ENCODE data around the gene SLC40A1.

The SLC40A1 gene

DNA sequence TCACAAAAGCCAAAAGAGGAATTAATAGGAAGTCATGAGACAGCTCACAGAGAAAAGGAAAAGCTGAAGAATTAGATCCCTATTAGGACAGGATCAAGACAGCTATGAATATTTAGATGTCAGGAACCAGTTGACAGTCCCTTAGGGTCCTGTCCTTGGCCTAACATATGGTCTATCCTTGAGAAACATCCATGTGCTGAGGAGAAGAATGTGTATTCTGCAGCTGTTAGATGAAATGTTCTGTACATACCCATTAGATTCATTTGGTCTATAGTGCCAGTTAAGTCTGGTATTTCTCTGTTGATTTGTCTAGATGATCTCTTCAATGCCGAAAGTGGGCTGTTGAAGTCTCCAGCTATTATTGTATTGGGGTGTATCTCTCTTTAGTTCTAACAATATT lies 37.6 kb upstream of the SLC40A1 start:
- Histone ChIP-seq H3K36me3 (ENCODE audit: insufficient read depth, low read length) (no peaks in the 10 kb centered on the region), H3K9ac (ENCODE audit: low read depth, low read length, poor library complexity, severe bottlenecking) (no peak overlapping the region), H3K79me2 (ENCODE audit: insufficient read depth, low read length) (no peaks in the 10 kb centered on the region), H3K4me3 (ENCODE audit: low read length, poor library complexity, severe bottlenecking) (no peak overlapping the region), H3F3A (ENCODE audit: low read depth) (no peaks in the 10 kb centered on the region), H3K4me2 (ENCODE audit: low read depth, low read length, poor library complexity, severe bottlenecking) (no peak overlapping the region), H3K9me2 (replicated peaks; ENCODE audit: low read depth, low read length) (no peaks in the 10 kb centered on the region; the same call in 1 of the 2 replicates), H3K27me3 (ENCODE audit: insufficient read depth, low read length, poor library complexity, severe bottlenecking) (no peaks in the 10 kb centered on the region), H2AFZ (ENCODE audit: low read length) (no peak overlapping the region), H4K20me1 (ENCODE audit: insufficient read depth, low read length, poor library complexity, severe bottlenecking) (no peaks in the 10 kb centered on the region), H3K4me1 (ENCODE audit: insufficient read depth, low read length, poor library complexity, severe bottlenecking) (no peaks in the 10 kb centered on the region), H3K9me3 (ENCODE audit: insufficient read depth, low read depth, low read length) (no peaks in the 10 kb centered on the region)
- TF ChIP-seq, protein P1, sequence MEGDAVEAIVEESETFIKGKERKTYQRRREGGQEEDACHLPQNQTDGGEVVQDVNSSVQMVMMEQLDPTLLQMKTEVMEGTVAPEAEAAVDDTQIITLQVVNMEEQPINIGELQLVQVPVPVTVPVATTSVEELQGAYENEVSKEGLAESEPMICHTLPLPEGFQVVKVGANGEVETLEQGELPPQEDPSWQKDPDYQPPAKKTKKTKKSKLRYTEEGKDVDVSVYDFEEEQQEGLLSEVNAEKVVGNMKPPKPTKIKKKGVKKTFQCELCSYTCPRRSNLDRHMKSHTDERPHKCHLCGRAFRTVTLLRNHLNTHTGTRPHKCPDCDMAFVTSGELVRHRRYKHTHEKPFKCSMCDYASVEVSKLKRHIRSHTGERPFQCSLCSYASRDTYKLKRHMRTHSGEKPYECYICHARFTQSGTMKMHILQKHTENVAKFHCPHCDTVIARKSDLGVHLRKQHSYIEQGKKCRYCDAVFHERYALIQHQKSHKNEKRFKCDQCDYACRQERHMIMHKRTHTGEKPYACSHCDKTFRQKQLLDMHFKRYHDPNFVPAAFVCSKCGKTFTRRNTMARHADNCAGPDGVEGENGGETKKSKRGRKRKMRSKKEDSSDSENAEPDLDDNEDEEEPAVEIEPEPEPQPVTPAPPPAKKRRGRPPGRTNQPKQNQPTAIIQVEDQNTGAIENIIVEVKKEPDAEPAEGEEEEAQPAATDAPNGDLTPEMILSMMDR (conservative IDR thresholded peaks at IDR 0.05; ENCODE audit: low read length): no peak
- TF ChIP-seq EZH2phosphoT487 (IDR thresholded peaks at IDR 0.05; ENCODE audit: borderline replicate concordance): no peak

DNA sequence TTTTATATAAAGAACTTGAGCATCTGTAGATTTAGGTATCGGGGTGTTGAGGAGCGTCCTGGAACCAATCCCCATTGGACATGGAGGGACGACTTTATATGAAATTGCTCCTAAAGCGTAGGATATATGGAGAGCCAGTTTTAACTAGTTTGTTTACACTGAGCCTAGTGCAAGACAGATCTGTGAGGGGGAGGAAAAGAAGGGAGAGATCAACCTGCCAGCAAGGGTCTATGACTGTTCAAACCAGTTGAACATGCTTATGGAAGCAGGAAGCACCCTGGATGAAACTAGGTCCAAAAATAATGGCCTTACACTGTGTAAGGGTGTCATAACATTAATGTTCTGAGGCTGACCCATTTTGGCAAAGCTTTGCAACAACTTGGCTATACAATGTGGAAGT lies 34.0 kb upstream of the SLC40A1 start:
- Histone ChIP-seq H3K4me2 (ENCODE audit: low read depth, low read length, poor library complexity, severe bottlenecking) (no peak overlapping the region), H3K36me3 (ENCODE audit: insufficient read depth, low read length) (no peaks in the 10 kb centered on the region), H3K4me3 (ENCODE audit: low read length, poor library complexity, severe bottlenecking) (no peak overlapping the region), H3K9ac (ENCODE audit: low read depth, low read length, poor library complexity, severe bottlenecking) (no peak overlapping the region), H3K4me1 (ENCODE audit: insufficient read depth, low read length, poor library complexity, severe bottlenecking) (peaks cover 12% of the 10 kb centered on the region), H3K9me3 (ENCODE audit: insufficient read depth, low read depth, low read length) (no peaks in the 10 kb centered on the region), H3K27me3 (ENCODE audit: insufficient read depth, low read length, poor library complexity, severe bottlenecking) (no peaks in the 10 kb centered on the region), H3F3A (ENCODE audit: low read depth) (no peaks in the 10 kb centered on the region), H3K9me2 (replicated peaks; ENCODE audit: low read depth, low read length) (no peaks in the 10 kb centered on the region; the same call in 1 of the 2 replicates), H3K79me2 (ENCODE audit: insufficient read depth, low read length) (no peaks in the 10 kb centered on the region), H2AFZ (ENCODE audit: low read length) (no peak overlapping the region), H4K20me1 (ENCODE audit: insufficient read depth, low read length, poor library complexity, severe bottlenecking) (no peaks in the 10 kb centered on the region)
- no peak for TF ChIP-seq EZH2phosphoT487 (IDR thresholded peaks at IDR 0.05; ENCODE audit: borderline replicate concordance)
- TF ChIP-seq, protein P1 (conservative IDR thresholded peaks at IDR 0.05; ENCODE audit: low read length): no peak

DNA sequence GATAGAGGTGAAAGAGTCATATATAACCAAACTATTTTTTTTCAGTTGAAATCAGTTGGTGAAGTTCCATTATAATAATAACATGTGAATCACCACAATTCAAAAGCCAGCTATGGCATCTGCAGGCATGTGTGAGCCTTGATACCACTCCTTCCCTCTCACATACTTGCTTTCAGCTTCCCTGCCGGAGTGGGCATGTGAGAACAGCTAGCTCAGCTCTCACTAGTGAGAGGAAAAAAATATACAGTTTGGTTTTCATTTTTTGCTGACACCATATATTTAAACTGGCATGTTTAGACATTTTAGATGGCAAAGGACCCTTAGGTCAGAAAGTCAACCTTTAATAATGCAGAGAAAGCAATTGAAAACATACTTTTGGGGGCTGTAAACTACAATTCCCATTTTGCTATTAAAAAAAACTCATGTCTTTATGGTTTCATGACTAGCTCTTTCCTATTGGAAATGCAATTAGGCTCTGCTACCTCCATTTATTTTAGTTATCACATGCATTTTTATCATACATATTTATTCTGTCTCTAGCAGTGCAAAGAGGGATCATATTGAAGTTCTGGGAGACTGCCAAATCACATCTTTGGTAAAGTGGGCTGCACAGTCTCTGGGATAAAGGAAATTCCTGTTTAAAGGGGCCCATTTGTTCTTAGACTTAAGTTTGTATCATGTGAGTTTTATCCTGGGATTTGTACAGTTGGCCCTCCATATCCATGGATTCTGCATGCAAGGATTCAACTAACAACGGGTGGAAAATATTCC lies 33.2 kb upstream of the SLC40A1 start:
- Histone ChIP-seq H3F3A (ENCODE audit: low read depth) (no peaks in the 10 kb centered on the region), H3K4me3 (ENCODE audit: low read length, poor library complexity, severe bottlenecking) (no peak overlapping the region), H3K79me2 (ENCODE audit: insufficient read depth, low read length) (no peaks in the 10 kb centered on the region), H3K27me3 (ENCODE audit: insufficient read depth, low read length, poor library complexity, severe bottlenecking) (no peaks in the 10 kb centered on the region), H3K9ac (ENCODE audit: low read depth, low read length, poor library complexity, severe bottlenecking) (no peak overlapping the region), H2AFZ (ENCODE audit: low read length) (no peak overlapping the region), H3K4me2 (ENCODE audit: low read depth, low read length, poor library complexity, severe bottlenecking) (no peak overlapping the region), H3K36me3 (ENCODE audit: insufficient read depth, low read length) (no peaks in the 10 kb centered on the region), H4K20me1 (ENCODE audit: insufficient read depth, low read length, poor library complexity, severe bottlenecking) (no peaks in the 10 kb centered on the region), H3K9me3 (ENCODE audit: insufficient read depth, low read depth, low read length) (no peaks in the 10 kb centered on the region), H3K4me1 (ENCODE audit: insufficient read depth, low read length, poor library complexity, severe bottlenecking) (peaks cover 20% of the 10 kb centered on the region), H3K9me2 (replicated peaks; ENCODE audit: low read depth, low read length) (no peaks in the 10 kb centered on the region)
- TF ChIP-seq EZH2phosphoT487 (IDR thresholded peaks at IDR 0.05; ENCODE audit: borderline replicate concordance): no peak
- TF ChIP-seq, protein P1 (conservative IDR thresholded peaks at IDR 0.05; ENCODE audit: low read length): no peak
